Lung (tissue), 12 donors: Measurements from ENCODE around the gene SDHAF3. TPM values are rescaled to one million over a fixed set of nuclear protein-coding genes. Genes with fewer than 3 reads are reported as not detected.

ENCODE experiments used
- ATAC-seq: fragments of 200-7000 bp; cut with Tn5 transposase; one replicate; pipeline ENCODE4 v1.9.1; 2020; ENCODE audit warnings: moderate number of reproducible peaks; ENCODE audit not compliant: insufficient read depth, low FRiP score
- DNase-seq, 3 donors: peaks; one replicate each; pipeline ENCODE4 v3.0.0-alpha.2; 2013 to 2017
- H3K27ac ChIP-seq, 2 donors: one replicate each; pipeline ENCODE4 v1.5.1; 2013; ENCODE audit warnings: mild to moderate bottlenecking in 2 of 2, moderate library complexity in 2 of 2, control low read depth in 1 of 2, inconsistent platforms in 1 of 2, low read depth in 1 of 2, low read length in 1 of 2
- H3K27me3 ChIP-seq, 3 donors: one replicate each; pipeline ENCODE4 v1.5.1; 2013; ENCODE audit warnings: low read length in 2 of 3; ENCODE audit not compliant: control insufficient read depth in 3 of 3, insufficient read depth in 3 of 3
- H3K36me3 ChIP-seq, 4 donors: one replicate each; pipeline ENCODE4 v1.5.1; 2013; ENCODE audit warnings: low read length in 4 of 4, mild to moderate bottlenecking in 1 of 4, moderate library complexity in 1 of 4; ENCODE audit not compliant: control insufficient read depth in 4 of 4, insufficient read depth in 4 of 4
- H3K4me1 ChIP-seq, 5 donors: one replicate each; pipeline ENCODE4 v1.5.1; 2013; ENCODE audit warnings: low read length in 5 of 5, mild to moderate bottlenecking in 2 of 5, moderate library complexity in 1 of 5; ENCODE audit not compliant: control insufficient read depth in 5 of 5, insufficient read depth in 5 of 5
- H3K4me3 ChIP-seq: one replicate; pipeline ENCODE4 v1.5.1; 2013; ENCODE audit warnings: mild to moderate bottlenecking, control low read depth, moderate library complexity
- H3K9ac ChIP-seq, 2 donors: one replicate each; pipeline ENCODE4 v1.5.1; 2013; ENCODE audit warnings: low read length in 2 of 2, control low read depth in 1 of 2; ENCODE audit not compliant: insufficient read depth in 1 of 2
- H3K9me3 ChIP-seq, 4 donors: one replicate each; pipeline ENCODE4 v1.5.1; 2013; ENCODE audit warnings: low read length in 3 of 4, mild to moderate bottlenecking in 1 of 4, moderate library complexity in 1 of 4; ENCODE audit not compliant: control insufficient read depth in 4 of 4, insufficient read depth in 3 of 4
- WGBS, 2 donors: extraction: QIAGEN DNeasy Blood & Tissue Kit; methylation state at CpG; one replicate each; pipeline ENCODE4 v1.1.7; 2013; 5-methylcytosine and 5-hydroxymethylcytosine counted together
- polyA plus RNA-seq, 2 donors: library from polyadenylated mRNA; stranded (reverse); fragments of 200-250 nt; gene quantifications; one replicate each; pipeline ENCODE4 v1.2.1, GENCODE V29; 2013
- total RNA-seq, 2 donors: library from RNA; depleted of rRNA in 1 of 2; stranded (reverse); fragments of >200 nt in 1 of 2; gene quantifications; one replicate each; pipeline ENCODE4 v1.2.1, GENCODE V29; 2014 to 2021
- TF ChIP-seq, protein P1 (sequence below): IDR thresholded peaks from 2 replicates; pipeline ENCODE4 v1.5.1; 2012; ENCODE audit warnings: mild to moderate bottlenecking; ENCODE audit errors: control extremely low read depth, extremely low read depth
- donor health status: control.
- donor health status: control.
- donor health status: Bipolar disorder and iron deficiency.
- donor health status: healthy.
- donor health status: DM: yes; HTN: yes; CAD: no.

SDHAF3 gene
- total and polyA plus RNA-seq, 4 donors: 6.3 to 15.8 (median 12.8) TPM

DNA sequence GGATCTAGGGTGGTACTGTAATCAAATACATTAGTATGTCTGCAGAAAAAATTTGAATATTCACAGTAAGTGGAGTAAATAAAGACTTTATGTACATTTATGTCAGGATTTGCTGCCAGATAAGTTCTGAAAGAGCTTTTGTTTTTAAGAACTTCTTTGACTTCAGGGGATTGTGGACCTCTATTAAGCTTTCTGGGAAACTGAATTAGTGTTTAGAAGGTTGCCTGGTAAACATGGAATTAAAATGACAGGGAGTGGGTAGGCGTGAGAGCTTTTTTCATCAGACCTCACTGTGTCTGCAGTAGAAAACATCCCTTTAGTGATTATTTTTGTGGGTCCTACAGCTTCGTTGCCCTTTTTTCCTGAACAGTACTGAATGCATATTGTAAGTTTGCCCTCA is 15.7 kb downstream of the SDHAF3 start:
- Histone ChIP-seq H3K4me3 (no peak overlapping the region), H3K4me1 (no peaks in the 10 kb centered on the region), H3K9me3 (no peaks in the 10 kb centered on the region), H3K27ac (peak overlapping the region in 1 of 2 donors; percentile 9), H3K36me3 (peaks cover 0 to 3% (median 0%) of the 10 kb centered on the region in 4 donors), H3K27me3 (no peaks in the 10 kb centered on the region), H3K9ac (no peak overlapping the region)
- DNase-seq (no peak), ATAC-seq (no peak)
- TF ChIP-seq, protein P1, sequence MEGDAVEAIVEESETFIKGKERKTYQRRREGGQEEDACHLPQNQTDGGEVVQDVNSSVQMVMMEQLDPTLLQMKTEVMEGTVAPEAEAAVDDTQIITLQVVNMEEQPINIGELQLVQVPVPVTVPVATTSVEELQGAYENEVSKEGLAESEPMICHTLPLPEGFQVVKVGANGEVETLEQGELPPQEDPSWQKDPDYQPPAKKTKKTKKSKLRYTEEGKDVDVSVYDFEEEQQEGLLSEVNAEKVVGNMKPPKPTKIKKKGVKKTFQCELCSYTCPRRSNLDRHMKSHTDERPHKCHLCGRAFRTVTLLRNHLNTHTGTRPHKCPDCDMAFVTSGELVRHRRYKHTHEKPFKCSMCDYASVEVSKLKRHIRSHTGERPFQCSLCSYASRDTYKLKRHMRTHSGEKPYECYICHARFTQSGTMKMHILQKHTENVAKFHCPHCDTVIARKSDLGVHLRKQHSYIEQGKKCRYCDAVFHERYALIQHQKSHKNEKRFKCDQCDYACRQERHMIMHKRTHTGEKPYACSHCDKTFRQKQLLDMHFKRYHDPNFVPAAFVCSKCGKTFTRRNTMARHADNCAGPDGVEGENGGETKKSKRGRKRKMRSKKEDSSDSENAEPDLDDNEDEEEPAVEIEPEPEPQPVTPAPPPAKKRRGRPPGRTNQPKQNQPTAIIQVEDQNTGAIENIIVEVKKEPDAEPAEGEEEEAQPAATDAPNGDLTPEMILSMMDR: no peak
- 86 to 88% methylated on average over 2 of the region's 2 CpGs for WGBS, 2 donors

DNA sequence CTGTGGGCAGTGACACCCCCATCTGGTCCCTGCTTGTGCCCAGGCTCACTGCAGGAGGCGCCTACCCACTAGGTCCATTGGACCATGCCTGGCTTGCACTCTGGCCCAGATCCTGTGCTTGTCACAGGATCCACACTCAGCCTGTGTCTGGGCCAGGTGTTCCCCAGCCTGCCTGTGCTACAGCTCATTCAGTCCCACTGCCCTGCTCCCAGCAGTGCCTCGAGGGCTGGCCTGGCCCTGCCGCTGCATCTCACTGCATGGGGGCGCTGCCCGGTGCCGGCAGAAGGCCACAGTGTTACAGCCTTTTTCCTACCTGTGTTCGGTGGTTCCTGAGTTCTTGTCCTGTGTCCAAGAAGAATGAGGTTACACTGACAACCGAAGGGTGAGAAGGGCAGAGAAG is 21.3 kb downstream of the SDHAF3 start:
- no peak for ATAC-seq
- no peak for DNase-seq

DNA sequence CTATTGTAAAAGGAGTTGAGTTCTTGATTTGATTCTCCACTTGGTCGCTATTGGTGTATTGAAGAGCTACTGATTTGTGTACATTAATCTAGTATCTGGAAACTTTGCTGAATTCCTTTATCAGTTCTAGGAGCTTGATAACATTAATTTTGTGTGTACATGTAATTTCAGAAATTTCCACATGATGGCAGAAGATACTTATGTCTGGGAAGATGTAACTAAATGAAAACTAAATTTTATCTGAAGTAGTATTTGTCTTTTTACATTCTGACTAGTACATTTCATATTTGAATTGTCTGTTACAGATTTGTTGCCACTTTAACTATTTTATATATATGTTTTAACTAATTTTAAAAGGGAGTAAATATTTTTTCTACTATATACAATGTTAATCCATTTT is 27.6 kb downstream of the SDHAF3 start:
- H3K36me3 ChIP-seq: no peaks in the 10 kb centered on the region
- H3K27me3 ChIP-seq: no peaks in the 10 kb centered on the region
- no peak for ATAC-seq
- WGBS, 2 donors: 67 to 86% methylated on average over 1 of the region's 1 CpG
- DNase-seq: peak in 2 of 3 donors; percentile 54 to 62
- no peak overlapping the region for H3K27ac ChIP-seq
- TF ChIP-seq, protein P1: peak; percentile 30
- H3K4me1 ChIP-seq: peaks cover 0 to 6% (median 0%) of the 10 kb centered on the region in 5 donors
- no peak overlapping the region for H3K4me3 ChIP-seq
- no peaks in the 10 kb centered on the region for H3K9me3 ChIP-seq
- no peak overlapping the region for H3K9ac ChIP-seq

More for the DNA sequence above, 21.3 kb downstream of the SDHAF3 start:
- Histone ChIP-seq H3K27me3 (no peaks in the 10 kb centered on the region), H3K9me3 (peaks cover 0 to 5% (median 2%) of the 10 kb centered on the region in 4 donors), H3K4me3 (no peak overlapping the region), H3K36me3 (peaks cover 0 to 9% (median 2%) of the 10 kb centered on the region in 4 donors), H3K4me1 (no peaks in the 10 kb centered on the region), H3K27ac (no peak overlapping the region), H3K9ac (no peak overlapping the region)
- TF ChIP-seq, protein P1: no peak
- 94 to 98% methylated on average over 8 of the region's 8 CpGs for WGBS, 2 donors

DNA sequence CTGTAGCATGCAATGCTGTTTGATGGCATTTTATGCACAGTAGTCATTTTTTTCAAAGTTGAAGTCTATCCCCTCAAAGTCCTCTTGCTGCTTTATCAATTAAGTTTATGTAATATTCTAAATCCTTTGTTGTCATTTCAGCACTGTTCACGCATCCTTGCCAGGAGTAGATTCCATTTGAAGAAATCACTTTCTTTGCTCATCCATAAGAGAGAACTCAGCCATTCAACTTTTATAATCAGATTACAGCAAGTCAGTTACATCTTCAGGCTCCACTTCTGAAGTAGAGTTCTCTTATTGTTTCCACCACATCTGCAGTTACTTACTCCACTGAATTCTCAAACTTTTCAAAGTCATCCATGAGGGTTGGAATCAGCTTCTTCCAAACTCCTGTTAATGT is 32.3 kb downstream of the SDHAF3 start:
- no peak overlapping the region for H3K9ac ChIP-seq
- no peaks in the 10 kb centered on the region for H3K27me3 ChIP-seq
- no peak overlapping the region for H3K27ac ChIP-seq
- H3K36me3 ChIP-seq: no peaks in the 10 kb centered on the region
- peaks cover 0 to 10% (median 0%) of the 10 kb centered on the region in 5 donors for H3K4me1 ChIP-seq
- DNase-seq (no peak), ATAC-seq (no peak)
- H3K4me3 ChIP-seq: no peak overlapping the region
- 97 to 98% methylated on average over 1 of the region's 1 CpG for WGBS, 2 donors
- TF ChIP-seq, protein P1: no peak
- no peaks in the 10 kb centered on the region for H3K9me3 ChIP-seq
